Esophagus (tissue), 2 donors: ENCODE results near the gene FADS1. TPM values are rescaled to one million over a fixed set of nuclear protein-coding genes. Genes with fewer than 3 reads are reported as not detected.

Experiments
- H3K27ac ChIP-seq, 2 donors: one replicate each; pipeline ENCODE4 v1.5.1; 2013; ENCODE audit warnings: low read depth in 2 of 2, mild to moderate bottlenecking in 2 of 2, inconsistent platforms in 1 of 2, low read length in 1 of 2, moderate library complexity in 1 of 2
- H3K27me3 ChIP-seq, 2 donors: one replicate each; pipeline ENCODE4 v1.6.1; 2013; ENCODE audit warnings: low read length in 2 of 2, control low read depth in 1 of 2, mild to moderate bottlenecking in 1 of 2; ENCODE audit not compliant: insufficient read depth in 2 of 2, control insufficient read depth in 1 of 2
- H3K36me3 ChIP-seq, 2 donors: one replicate each; pipeline ENCODE4 v1.6.1; 2013; ENCODE audit warnings: low read length in 1 of 2; ENCODE audit not compliant: control insufficient read depth in 2 of 2, insufficient read depth in 2 of 2
- H3K4me1 ChIP-seq, 2 donors: one replicate each; pipeline ENCODE4 v1.6.1; 2013; ENCODE audit warnings: low read length in 1 of 2; ENCODE audit not compliant: control insufficient read depth in 2 of 2, insufficient read depth in 2 of 2
- H3K4me3 ChIP-seq, 2 donors: one replicate each; pipeline ENCODE4 v1.5.1; 2013; ENCODE audit warnings: low read length in 2 of 2, mild to moderate bottlenecking in 2 of 2, low read depth in 1 of 2, moderate library complexity in 1 of 2
- H3K9me3 ChIP-seq, 2 donors: one replicate each; pipeline ENCODE4 v1.6.1; 2013; ENCODE audit warnings: mild to moderate bottlenecking in 2 of 2, low read depth in 1 of 2, low read length in 1 of 2, moderate library complexity in 1 of 2; ENCODE audit not compliant: control insufficient read depth in 2 of 2, insufficient read depth in 1 of 2
- WGBS, 2 donors: extraction: QIAGEN DNeasy Blood & Tissue Kit; methylation state at CpG; one replicate each; pipeline ENCODE4 v1.1.7; 2013; 5-methylcytosine and 5-hydroxymethylcytosine counted together
- polyA plus RNA-seq, 2 donors: library from polyadenylated mRNA; stranded (reverse); fragments of 200-250 nt; gene quantifications; one replicate each; pipeline ENCODE4 v1.2.3, GENCODE V29; 2013
- donor health status: healthy with polysubstance abuse.
- donor health status: Bipolar disorder and iron deficiency.

FADS1 gene
- polyA plus RNA-seq, 2 donors = 1.1 to 1.6 TPM

GRCh38 chr11:61847914-61848581 is 31.2 kb upstream of the FADS1 start:
- WGBS, 2 donors = 92 to 94% methylated on average over 18 of the region's 18 CpGs
- peaks cover 0 to 7% of the 10 kb centered on the region in 2 donors for H3K36me3 ChIP-seq
- no peaks in the 10 kb centered on the region for H3K9me3 ChIP-seq
- no peak overlapping the region for H3K27ac ChIP-seq
- no peak overlapping the region for H3K4me3 ChIP-seq
- H3K27me3 ChIP-seq = no peaks in the 10 kb centered on the region
- no peaks in the 10 kb centered on the region for H3K4me1 ChIP-seq

GRCh38 chr11:61846362-61847020 is 29.7 kb upstream of the FADS1 start:
- WGBS, 2 donors = 85 to 86% methylated on average over 10 of the region's 10 CpGs
- no peak overlapping the region for H3K4me3 ChIP-seq
- peaks cover 0 to 11% of the 10 kb centered on the region in 2 donors for H3K36me3 ChIP-seq
- no peaks in the 10 kb centered on the region for H3K9me3 ChIP-seq
- no peaks in the 10 kb centered on the region for H3K4me1 ChIP-seq
- H3K27me3 ChIP-seq = no peaks in the 10 kb centered on the region
- no peak overlapping the region for H3K27ac ChIP-seq

DNA sequence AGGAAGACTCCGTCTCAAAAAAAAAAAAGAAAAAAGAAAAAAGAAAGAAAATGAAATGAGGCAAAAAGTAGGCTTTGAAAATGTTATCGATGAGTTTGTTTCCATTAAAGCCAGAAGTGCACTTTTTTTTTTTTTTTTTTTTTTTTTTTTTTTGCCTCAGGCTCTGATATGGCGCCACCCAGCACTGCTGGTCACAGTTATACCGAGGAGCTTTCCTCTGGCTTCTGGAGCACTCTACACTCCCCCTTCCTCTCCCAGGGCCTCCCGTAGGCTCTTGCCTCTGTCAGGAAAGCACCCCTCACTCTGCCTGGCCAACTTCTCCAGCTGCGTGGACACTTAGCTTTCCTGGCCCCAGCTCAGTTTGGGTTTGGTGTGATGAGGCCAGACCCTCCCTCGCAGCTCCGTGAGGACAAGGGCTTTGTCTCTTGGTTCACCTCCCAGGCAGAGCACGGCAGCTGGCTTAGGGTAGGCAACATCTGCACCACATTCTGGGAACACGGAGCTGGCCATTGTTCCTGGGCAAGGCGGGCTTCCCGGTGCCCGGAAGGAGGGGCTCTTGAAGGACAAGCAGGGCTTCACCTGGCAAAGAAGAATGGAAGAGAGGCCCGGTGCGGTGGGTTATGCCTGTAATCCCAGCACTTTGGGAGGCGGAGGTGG is 28.2 kb upstream of the FADS1 start:
- H3K9me3 ChIP-seq = no peaks in the 10 kb centered on the region
- WGBS, 2 donors = 82 to 83% methylated on average over 16 of the region's 16 CpGs
- no peaks in the 10 kb centered on the region for H3K4me1 ChIP-seq
- H3K27me3 ChIP-seq = no peaks in the 10 kb centered on the region
- no peak overlapping the region for H3K27ac ChIP-seq
- H3K4me3 ChIP-seq = no peak overlapping the region
- peaks cover 0 to 18% of the 10 kb centered on the region in 2 donors for H3K36me3 ChIP-seq

GRCh38 chr11:61842528-61842820 is 25.7 kb upstream of the FADS1 start:
- no peak overlapping the region for H3K4me3 ChIP-seq
- H3K4me1 ChIP-seq = no peaks in the 10 kb centered on the region
- H3K36me3 ChIP-seq = peaks cover 0 to 13% of the 10 kb centered on the region in 2 donors
- no peaks in the 10 kb centered on the region for H3K27me3 ChIP-seq
- 94 to 96% methylated on average over 7 of the region's 7 CpGs for WGBS, 2 donors
- no peak overlapping the region for H3K27ac ChIP-seq
- no peaks in the 10 kb centered on the region for H3K9me3 ChIP-seq

- WGBS, 2 donors = 84 to 87% methylated on average over 12 of the region's 12 CpGs
- H3K4me3 ChIP-seq = no peak overlapping the region
Measured at GRCh38 chr11:61841636-61842527, 25.1 kb upstream of the FADS1 start.

GRCh38 chr11:61840371-61840770 is 23.6 kb upstream of the FADS1 start:
- H3K4me1 ChIP-seq = no peaks in the 10 kb centered on the region
- 88 to 89% methylated on average over 7 of the region's 7 CpGs for WGBS, 2 donors
- no peak overlapping the region for H3K4me3 ChIP-seq
- H3K36me3 ChIP-seq = peaks cover 0 to 13% of the 10 kb centered on the region in 2 donors
- no peaks in the 10 kb centered on the region for H3K27me3 ChIP-seq
- no peak overlapping the region for H3K27ac ChIP-seq
- H3K9me3 ChIP-seq = no peaks in the 10 kb centered on the region

More at GRCh38 chr11:61841636-61842527, 25.1 kb upstream of the FADS1 start:
- Histone ChIP-seq H3K9me3 (no peaks in the 10 kb centered on the region), H3K27me3 (no peaks in the 10 kb centered on the region), H3K4me1 (no peaks in the 10 kb centered on the region), H3K27ac (no peak overlapping the region), H3K36me3 (peaks cover 0 to 13% of the 10 kb centered on the region in 2 donors)

GRCh38 chr11:61839742-61840141 is 22.9 kb upstream of the FADS1 start:
- no peaks in the 10 kb centered on the region for H3K27me3 ChIP-seq
- no peak overlapping the region for H3K27ac ChIP-seq
- H3K36me3 ChIP-seq = peaks cover 0 to 13% of the 10 kb centered on the region in 2 donors
- 90 to 91% methylated on average over 2 of the region's 2 CpGs for WGBS, 2 donors
- no peaks in the 10 kb centered on the region for H3K4me1 ChIP-seq
- no peak overlapping the region for H3K4me3 ChIP-seq
- H3K9me3 ChIP-seq = no peaks in the 10 kb centered on the region

DNA sequence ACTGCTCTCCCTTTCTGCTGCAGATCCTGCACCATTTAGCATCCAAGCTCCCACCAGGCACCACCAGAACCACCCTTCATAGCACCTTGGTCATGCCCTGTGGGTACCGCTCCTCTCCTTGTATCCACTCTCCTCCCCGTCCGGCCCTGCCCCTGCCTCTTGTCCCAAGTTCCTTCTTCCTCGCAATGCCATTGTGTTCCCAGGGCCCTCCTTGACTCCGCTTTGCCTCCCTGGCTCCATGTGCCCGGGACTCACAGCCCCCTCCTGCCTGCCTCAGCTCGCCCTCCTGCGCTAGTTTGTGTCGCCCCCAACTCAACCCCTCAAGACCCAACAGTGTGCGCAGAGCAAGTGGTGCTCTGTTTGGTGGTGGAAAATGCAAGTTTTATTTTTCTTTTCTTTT is 22.1 kb upstream of the FADS1 start:
- WGBS, 2 donors = 86 to 88% methylated on average over 10 of the region's 10 CpGs
- Histone ChIP-seq H3K4me1 (peaks cover 2 to 5% of the 10 kb centered on the region in 2 donors), H3K27ac (no peak overlapping the region), H3K36me3 (peaks cover 0 to 13% of the 10 kb centered on the region in 2 donors), H3K4me3 (no peak overlapping the region), H3K27me3 (no peaks in the 10 kb centered on the region), H3K9me3 (no peaks in the 10 kb centered on the region)

DNA sequence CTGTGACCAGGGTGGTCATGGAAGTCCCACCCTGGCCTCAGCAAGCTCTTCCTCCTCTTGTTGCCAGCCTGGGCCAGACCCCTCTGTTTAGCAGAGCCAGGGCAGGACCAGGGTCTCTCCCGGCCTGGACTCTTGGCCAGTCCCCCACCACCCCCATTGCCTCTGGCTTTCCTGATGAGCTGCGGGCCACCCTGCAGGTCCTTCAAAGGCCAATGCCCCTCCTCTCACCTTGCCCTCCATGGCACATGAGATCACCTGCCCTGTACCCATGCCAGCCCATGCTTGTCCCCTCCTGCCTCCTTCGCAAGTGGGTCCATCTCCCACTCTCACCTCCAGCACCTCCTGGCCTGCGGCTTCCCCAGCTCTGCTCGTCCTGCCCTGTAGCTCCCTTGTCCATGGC is 21.7 kb upstream of the FADS1 start:
- no peak overlapping the region for H3K4me3 ChIP-seq
- WGBS, 2 donors = 91 to 93% methylated on average over 4 to 5 of the region's 5 CpGs
- peaks cover 0 to 13% of the 10 kb centered on the region in 2 donors for H3K36me3 ChIP-seq
- peaks cover 2 to 5% of the 10 kb centered on the region in 2 donors for H3K4me1 ChIP-seq
- H3K27ac ChIP-seq = no peak overlapping the region
- H3K27me3 ChIP-seq = no peaks in the 10 kb centered on the region
- no peaks in the 10 kb centered on the region for H3K9me3 ChIP-seq
